Loucy (cell line): ENCODE measurements around the gene ADRB2.

Experiments used
- H2AFZ ChIP-seq: fragments of 200-600 bp; sonication (generic); 2 replicates; pipeline ENCODE4 v1.6.0; 2016; ENCODE audit warnings: antibody characterized with exemption, mild to moderate bottlenecking, low read length, moderate library complexity
- H3F3A ChIP-seq: fragments of 200-600 bp; 2 replicates; pipeline ENCODE4 v1.6.0; 2016; ENCODE audit warnings: antibody characterized with exemption, low read depth, mild to moderate bottlenecking
- H3K27me3 ChIP-seq: fragments of 200-600 bp; sonication (generic); 2 replicates; pipeline ENCODE4 v1.6.1; 2014; ENCODE audit warnings: low read length, mild to moderate bottlenecking; ENCODE audit not compliant: insufficient read depth, poor library complexity, severe bottlenecking
- H3K36me3 ChIP-seq: fragments of 200-600 bp; sonication (generic); 2 replicates; pipeline ENCODE4 v1.6.1; 2016; ENCODE audit warnings: low read length; ENCODE audit not compliant: insufficient read depth
- H3K4me1 ChIP-seq: fragments of 200-600 bp; sonication (generic); 2 replicates; pipeline ENCODE4 v1.5.1; 2014; ENCODE audit warnings: low read length, mild to moderate bottlenecking; ENCODE audit not compliant: insufficient read depth, poor library complexity, severe bottlenecking
- H3K4me2 ChIP-seq: fragments of 200-600 bp; sonication (generic); 2 replicates; pipeline ENCODE4 v1.6.0; 2014; ENCODE audit warnings: antibody characterized with exemption, low read length, low read depth, mild to moderate bottlenecking; ENCODE audit not compliant: poor library complexity, severe bottlenecking
- H3K4me3 ChIP-seq: fragments of 200-600 bp; sonication (generic); 2 replicates; pipeline ENCODE4 v1.5.1; 2014; ENCODE audit warnings: low read length, mild to moderate bottlenecking, mixed read lengths; ENCODE audit not compliant: poor library complexity, severe bottlenecking
- H3K79me2 ChIP-seq: fragments of 200-600 bp; sonication (generic); 2 replicates; pipeline ENCODE4 v1.6.1; 2014; ENCODE audit warnings: low read length; ENCODE audit not compliant: insufficient read depth
- H3K9ac ChIP-seq: fragments of 200-600 bp; sonication (generic); 2 replicates; pipeline ENCODE4 v1.6.0; 2014; ENCODE audit warnings: mild to moderate bottlenecking, low read depth, low read length, moderate library complexity; ENCODE audit not compliant: poor library complexity, severe bottlenecking
- H3K9me2 ChIP-seq: fragments of 200-600 bp; sonication (generic); replicated peaks from 2 replicates; pipeline ENCODE4 v1.6.1; 2016; ENCODE audit warnings: low read depth, low read length, mixed read lengths
- H3K9me3 ChIP-seq: fragments of 200-600 bp; sonication (generic); 2 replicates; pipeline ENCODE4 v1.6.1; 2014; ENCODE audit warnings: mild to moderate bottlenecking, antibody characterized with exemption, low read length, low read depth; ENCODE audit not compliant: insufficient read depth
- H4K20me1 ChIP-seq: fragments of 200-600 bp; sonication (generic); 2 replicates; pipeline ENCODE4 v1.6.0; 2014; ENCODE audit warnings: antibody characterized with exemption, low read length, mild to moderate bottlenecking; ENCODE audit not compliant: insufficient read depth, poor library complexity, severe bottlenecking
- CTCF ChIP-seq: fragments of 200-600 bp; sonication (generic); conservative IDR thresholded peaks from 2 replicates; pipeline ENCODE4 v1.5.1; 2014; ENCODE audit warnings: mild to moderate bottlenecking, antibody characterized with exemption, low read length
- EZH2phosphoT487 ChIP-seq: fragments of 200-600 bp; IDR thresholded peaks from 2 replicates; pipeline ENCODE4 v1.6.1; 2018; ENCODE audit warnings: antibody characterized with exemption, mild to moderate bottlenecking, moderate library complexity, borderline replicate concordance

ADRB2 gene

GRCh38 chr5:148796936-148797335, 29.5 kb upstream of the ADRB2 start:
- no peaks in the 10 kb centered on the region for H3K27me3 ChIP-seq
- H3K4me2 ChIP-seq = no peak overlapping the region
- H3K9me3 ChIP-seq = no peaks in the 10 kb centered on the region
- H3K9me2 ChIP-seq = no peaks in the 10 kb centered on the region
- no peak overlapping the region for H3K4me3 ChIP-seq
- H3K4me1 ChIP-seq = peaks cover 23% of the 10 kb centered on the region
- H3K36me3 ChIP-seq = no peaks in the 10 kb centered on the region
- H3K79me2 ChIP-seq = no peaks in the 10 kb centered on the region
- H3K9ac ChIP-seq = no peak overlapping the region
- H4K20me1 ChIP-seq = no peaks in the 10 kb centered on the region
- H3F3A ChIP-seq = no peaks in the 10 kb centered on the region
- no peak overlapping the region for H2AFZ ChIP-seq
- TF ChIP-seq CTCF = no peak
- TF ChIP-seq EZH2phosphoT487 = no peak

GRCh38 chr5:148798786-148799185, 27.6 kb upstream of the ADRB2 start:
- H3K36me3 ChIP-seq = no peaks in the 10 kb centered on the region
- H3K4me2 ChIP-seq = no peak overlapping the region
- no peaks in the 10 kb centered on the region for H3K27me3 ChIP-seq
- no peak overlapping the region for H3K4me3 ChIP-seq
- H3K9me2 ChIP-seq = no peaks in the 10 kb centered on the region
- H3K79me2 ChIP-seq = no peaks in the 10 kb centered on the region
- peaks cover 17% of the 10 kb centered on the region for H3K4me1 ChIP-seq
- no peaks in the 10 kb centered on the region for H3K9me3 ChIP-seq
- no peak overlapping the region for H2AFZ ChIP-seq
- H3K9ac ChIP-seq = no peak overlapping the region
- TF ChIP-seq CTCF = no peak
- TF ChIP-seq EZH2phosphoT487 = no peak
- H3F3A ChIP-seq = no peaks in the 10 kb centered on the region
- H4K20me1 ChIP-seq = no peaks in the 10 kb centered on the region

GRCh38 chr5:148799737-148800527, 26.5 kb upstream of the ADRB2 start:
- Histone ChIP-seq H3K27me3 (no peaks in the 10 kb centered on the region), H3K9me2 (no peaks in the 10 kb centered on the region), H3K9me3 (no peaks in the 10 kb centered on the region), H4K20me1 (no peaks in the 10 kb centered on the region), H3K36me3 (no peaks in the 10 kb centered on the region), H2AFZ (no peak overlapping the region), H3K79me2 (no peaks in the 10 kb centered on the region), H3K4me1 (peaks cover 7% of the 10 kb centered on the region), H3K4me3 (no peak overlapping the region), H3K4me2 (no peak overlapping the region), H3K9ac (no peak overlapping the region), H3F3A (no peaks in the 10 kb centered on the region)
- no peak for TF ChIP-seq CTCF
- no peak for TF ChIP-seq EZH2phosphoT487
